G401 (cell line): ENCODE data around the gene VAV3. TPM values are rescaled to one million over a fixed set of nuclear protein-coding genes. Genes with fewer than 3 reads are reported as not detected.

Experiments used
- DNase-seq: peaks from one replicate; pipeline ENCODE4 v3.0.0-alpha.2; 2015; ENCODE audit warnings: low spot score
- in situ Hi-C: cut with HindIII; loops from 2 replicates; pipeline ENCODE4 v1.10.0; 2016; ENCODE audit warnings: low sequenced_read_pairs, mixed read lengths
- total RNA-seq: library from RNA; depleted of rRNA; stranded (reverse); fragments of >200 nt; shearing (Covaris generic); gene quantifications from 2 replicates; pipeline ENCODE4 v1.2.3, GENCODE V29; 2014

Gene VAV3
- total RNA-seq, 1 experiment from 2014 or later, result 0.34 TPM

- in situ Hi-C loops, result no loop called here
- DNase-seq, result no peak
Observed at GRCh38 chr1:107940017-107940577, 24.9 kb downstream of the VAV3 start.

GRCh38 chr1:107939256-107939655 lies 25.7 kb downstream of the VAV3 start:
- in situ Hi-C loops, result no loop called here

GRCh38 chr1:107936498-107937481 lies 28.2 kb downstream of the VAV3 start:
- peak; percentile 29 for DNase-seq
- in situ Hi-C loops, result no loop called here

More at GRCh38 chr1:107939256-107939655, 25.7 kb downstream of the VAV3 start:
- DNase-seq, result no peak

- no peak for DNase-seq
- in situ Hi-C loops, result no loop called here
Observed at GRCh38 chr1:107935396-107936064, 29.4 kb downstream of the VAV3 start.

- in situ Hi-C loops, result no loop called here
- no peak for DNase-seq
Observed at GRCh38 chr1:107934578-107934977, 30.4 kb downstream of the VAV3 start.

- in situ Hi-C loops, result no loop called here
- DNase-seq, result no peak
Observed at GRCh38 chr1:107933736-107934135, 31.2 kb downstream of the VAV3 start.

GRCh38 chr1:107930292-107930691 lies 34.7 kb downstream of the VAV3 start:
- DNase-seq, result no peak
- in situ Hi-C loops, result no loop called here

GRCh38 chr1:107927820-107928219 lies 37.2 kb downstream of the VAV3 start:
- no peak for DNase-seq
- in situ Hi-C loops, result no loop called here

- DNase-seq, result no peak
- in situ Hi-C loops, result no loop called here
Observed at GRCh38 chr1:107926436-107927080, 38.4 kb downstream of the VAV3 start.

GRCh38 chr1:107925565-107925964 lies 39.4 kb downstream of the VAV3 start:
- in situ Hi-C loops, result no loop called here
- DNase-seq, result no peak

GRCh38 chr1:107920999-107921398 lies 44.0 kb downstream of the VAV3 start:
- no peak for DNase-seq
- in situ Hi-C loops, result no loop called here

- no peak for DNase-seq
- in situ Hi-C loops, result no loop called here
Observed at GRCh38 chr1:107920561-107920960, 44.4 kb downstream of the VAV3 start.

- in situ Hi-C loops, result no loop called here
- no peak for DNase-seq
Observed at GRCh38 chr1:107919953-107920352, 45.0 kb downstream of the VAV3 start.

- no peak for DNase-seq
- in situ Hi-C loops, result no loop called here
Observed at GRCh38 chr1:107914119-107914765, 50.7 kb downstream of the VAV3 start.

GRCh38 chr1:107912656-107913055 lies 52.3 kb downstream of the VAV3 start:
- DNase-seq, result no peak
- in situ Hi-C loops, result no loop called here

- DNase-seq, result no peak
- in situ Hi-C loops, result no loop called here
Observed at GRCh38 chr1:107900090-107900945, 64.7 kb downstream of the VAV3 start.

- no peak for DNase-seq
- in situ Hi-C loops, result no loop called here
Observed at GRCh38 chr1:107899655-107900054, 65.3 kb downstream of the VAV3 start.
